ENCODE results near the gene MITF.

MITF gene

GRCh38 chr3:69697381-69697780 lies 41.9 kb upstream of the MITF start:
- DNase-seq (ENCODE audit: extremely low read depth, low read depth) = no peak
- no peak for TF ChIP-seq CTCF (IDR thresholded peaks at IDR 0.05; ENCODE audit: low read depth, low read length, missing control alignments)
- H3K4me3 ChIP-seq (replicated peaks; ENCODE audit: low read depth, low read length) = no peak overlapping the region

DNA sequence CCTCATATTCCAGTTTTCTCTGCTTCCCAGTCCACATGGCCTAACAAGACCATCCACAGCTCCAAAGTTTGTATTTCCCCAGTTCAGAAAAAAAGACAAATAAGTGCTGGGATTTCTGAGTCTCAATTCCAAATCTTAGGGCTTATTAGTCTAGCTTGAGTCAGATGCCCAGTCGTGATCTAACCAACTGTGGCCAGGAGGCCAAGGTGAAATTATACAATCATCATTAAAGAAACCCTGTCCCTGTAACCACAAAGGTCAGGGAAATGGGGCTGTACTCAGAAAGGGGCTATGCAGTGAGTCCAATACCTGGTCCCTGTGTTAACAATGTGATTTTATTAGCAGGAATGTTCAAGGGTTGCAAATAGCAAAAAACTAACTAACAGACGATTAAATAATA lies 40.5 kb upstream of the MITF start:
- no peak for TF ChIP-seq CTCF (IDR thresholded peaks at IDR 0.05; ENCODE audit: low read depth, low read length, missing control alignments)
- no peak overlapping the region for H3K4me3 ChIP-seq (replicated peaks; ENCODE audit: low read depth, low read length)
- DNase-seq (ENCODE audit: extremely low read depth, low read depth) = no peak

- TF ChIP-seq CTCF (IDR thresholded peaks at IDR 0.05; ENCODE audit: low read depth, low read length, missing control alignments) = no peak
- H3K4me3 ChIP-seq (replicated peaks; ENCODE audit: low read depth, low read length) = no peak overlapping the region
- no peak for DNase-seq (ENCODE audit: extremely low read depth, low read depth)
These were observed 40.1 kb upstream of the MITF start for GRCh38 chr3:69699183-69699582.

- no peak overlapping the region for H3K4me3 ChIP-seq (replicated peaks; ENCODE audit: low read depth, low read length)
- no peak for TF ChIP-seq CTCF (IDR thresholded peaks at IDR 0.05; ENCODE audit: low read depth, low read length, missing control alignments)
- DNase-seq (ENCODE audit: extremely low read depth, low read depth) = no peak
These were observed 38.3 kb upstream of the MITF start for GRCh38 chr3:69700949-69701348.

DNA sequence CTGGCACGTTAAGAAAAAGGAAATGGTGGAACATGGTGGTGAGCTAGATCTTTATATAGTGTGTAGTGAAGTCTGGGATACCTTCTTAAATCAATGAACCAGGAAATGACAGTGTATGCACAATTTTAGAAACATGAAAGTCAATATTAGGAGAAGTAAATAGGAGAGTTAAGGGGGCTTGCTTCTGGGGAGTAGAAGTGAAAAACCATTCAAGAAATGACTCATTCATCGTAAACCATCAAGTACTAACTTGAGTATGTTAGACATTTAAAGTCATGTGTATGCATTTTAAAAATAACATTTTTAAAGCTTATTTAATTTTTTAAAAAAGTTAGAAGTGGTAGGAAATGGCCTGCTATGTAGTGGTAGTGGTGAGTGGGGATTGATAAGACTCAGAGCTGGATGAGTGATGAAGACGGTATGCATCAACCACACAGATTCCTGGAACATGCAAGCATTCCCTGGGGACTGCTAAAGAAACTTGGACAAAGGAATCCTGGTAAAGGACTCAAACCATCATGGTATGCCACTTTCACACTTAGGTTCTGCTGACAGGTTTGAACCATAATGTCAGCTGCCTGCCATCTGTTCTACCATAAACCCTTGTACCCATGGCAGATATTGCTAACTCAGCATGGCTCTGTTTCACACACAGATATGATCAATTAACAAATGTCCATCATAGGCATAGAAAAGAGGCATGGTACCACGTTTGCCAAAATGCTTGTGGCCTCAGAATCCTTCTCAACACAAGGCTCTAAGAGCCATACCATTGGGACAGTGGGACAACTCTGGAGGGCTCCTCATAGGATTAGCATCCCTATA lies 28.9 kb upstream of the MITF start:
- DNase-seq (ENCODE audit: extremely low read depth, low read depth) = no peak
- no peak overlapping the region for H3K4me3 ChIP-seq (replicated peaks; ENCODE audit: low read depth, low read length)
- TF ChIP-seq CTCF (IDR thresholded peaks at IDR 0.05; ENCODE audit: low read depth, low read length, missing control alignments) = no peak

DNA sequence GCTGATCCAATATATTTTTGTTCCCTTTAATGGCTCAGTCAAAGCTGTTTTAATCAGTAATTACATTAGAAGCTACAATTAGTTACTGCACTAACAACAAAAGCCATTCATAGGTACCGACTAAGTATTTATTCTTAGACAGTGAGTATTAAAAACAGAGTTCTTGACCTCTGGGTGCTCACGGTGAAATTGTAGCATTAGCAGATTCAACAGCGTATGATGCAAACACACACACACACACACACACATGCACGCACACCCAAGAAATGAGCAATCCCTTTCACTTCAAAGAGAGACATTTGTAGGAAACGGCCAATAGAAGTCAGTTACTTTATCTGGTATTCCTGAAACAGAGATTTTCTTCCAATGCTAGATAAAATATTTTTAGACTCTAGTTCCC lies 27.0 kb upstream of the MITF start:
- DNase-seq (ENCODE audit: extremely low read depth, low read depth) = no peak
- TF ChIP-seq CTCF (IDR thresholded peaks at IDR 0.05; ENCODE audit: low read depth, low read length, missing control alignments) = no peak
- H3K4me3 ChIP-seq (replicated peaks; ENCODE audit: low read depth, low read length) = no peak overlapping the region

DNA sequence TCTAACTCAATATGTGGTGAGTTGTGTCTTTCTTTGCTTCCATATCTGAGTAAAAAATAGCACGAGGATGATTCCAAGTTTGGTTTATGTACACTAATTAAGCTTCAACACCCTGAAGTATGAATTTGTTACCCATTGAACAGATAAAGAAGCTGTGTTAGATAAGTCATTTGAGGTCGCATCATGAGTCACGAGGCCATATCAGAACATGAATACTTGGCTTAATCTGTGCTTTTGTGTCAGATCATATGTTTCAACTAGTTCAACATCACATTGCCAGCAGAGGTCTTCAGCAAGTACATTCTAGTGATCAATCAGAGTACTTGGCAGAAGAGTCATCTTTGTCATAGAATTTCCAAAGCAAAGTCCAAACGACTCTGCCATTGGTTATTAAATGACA lies 26.3 kb upstream of the MITF start:
- DNase-seq (ENCODE audit: extremely low read depth, low read depth) = no peak
- no peak for TF ChIP-seq CTCF (IDR thresholded peaks at IDR 0.05; ENCODE audit: low read depth, low read length, missing control alignments)
- no peak overlapping the region for H3K4me3 ChIP-seq (replicated peaks; ENCODE audit: low read depth, low read length)
